ENCODE measurements around the gene BMPR2. TPM values are rescaled to one million over a fixed set of nuclear protein-coding genes. Genes with fewer than 3 reads are reported as not detected.

The BMPR2 gene
- total and polyA plus RNA-seq, 2 donors (not counting 1 experiment from before 2014, with no cell fraction given): 3.1 to 24.6 TPM

DNA sequence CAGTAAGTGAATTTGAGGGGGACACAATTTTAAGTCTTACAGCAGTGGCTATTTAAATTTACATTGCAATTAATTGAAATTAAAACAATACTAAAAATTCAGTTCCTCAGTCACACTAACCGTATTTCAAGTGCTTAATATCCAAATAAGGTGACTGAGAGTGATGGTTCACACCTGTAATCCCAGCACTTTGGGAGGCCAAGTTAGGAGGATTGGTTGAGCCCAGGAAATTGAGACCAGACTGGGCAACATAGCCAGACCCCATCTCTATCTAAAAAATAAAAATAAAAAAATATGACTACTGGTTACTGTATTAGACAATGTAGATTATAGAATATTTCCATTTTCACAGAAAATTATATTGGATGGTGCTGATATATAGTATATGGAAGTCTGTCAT, 79.0 kb downstream of the BMPR2 start:
- Mint-ChIP-seq H3K27ac (no peak overlapping the region), H3K27me3 (no peaks in the 10 kb centered on the region), H3K4me3 (no peak overlapping the region), H3K9me3 (ENCODE audit: insufficient read depth) (no peaks in the 10 kb centered on the region), H3K4me1 (peaks cover 4% of the 10 kb centered on the region)
- H3K27ac ChIP-seq (ENCODE audit: low read length in 2 of 2): no peak overlapping the region
- no peaks in the 10 kb centered on the region for H3K4me1 ChIP-seq (ENCODE audit: control insufficient read depth in 2 of 2, insufficient read depth in 2 of 2, low read length in 2 of 2)
- no peaks in the 10 kb centered on the region for H3K9me3 ChIP-seq (ENCODE audit: control extremely low read depth in 1 of 3, control insufficient read depth in 2 of 3, insufficient read depth in 1 of 3, low read length in 2 of 3)
- H3K9ac ChIP-seq (ENCODE audit: low read length): no peak overlapping the region
- CTCF ChIA-PET: no interaction called here
- POLR2A ChIA-PET: no interaction called here
- no peak for DNase-seq
- no peaks in the 10 kb centered on the region for H3K27me3 ChIP-seq (replicated peaks in 1 of 4; ENCODE audit: control extremely low read depth in 1 of 4, control insufficient read depth in 3 of 4, insufficient read depth in 4 of 4, low read length in 3 of 4)
- no peaks in the 10 kb centered on the region for H3K79me2 ChIP-seq (ENCODE audit: control insufficient read depth, insufficient read depth, low read length)
- TF ChIP-seq, protein P1, sequence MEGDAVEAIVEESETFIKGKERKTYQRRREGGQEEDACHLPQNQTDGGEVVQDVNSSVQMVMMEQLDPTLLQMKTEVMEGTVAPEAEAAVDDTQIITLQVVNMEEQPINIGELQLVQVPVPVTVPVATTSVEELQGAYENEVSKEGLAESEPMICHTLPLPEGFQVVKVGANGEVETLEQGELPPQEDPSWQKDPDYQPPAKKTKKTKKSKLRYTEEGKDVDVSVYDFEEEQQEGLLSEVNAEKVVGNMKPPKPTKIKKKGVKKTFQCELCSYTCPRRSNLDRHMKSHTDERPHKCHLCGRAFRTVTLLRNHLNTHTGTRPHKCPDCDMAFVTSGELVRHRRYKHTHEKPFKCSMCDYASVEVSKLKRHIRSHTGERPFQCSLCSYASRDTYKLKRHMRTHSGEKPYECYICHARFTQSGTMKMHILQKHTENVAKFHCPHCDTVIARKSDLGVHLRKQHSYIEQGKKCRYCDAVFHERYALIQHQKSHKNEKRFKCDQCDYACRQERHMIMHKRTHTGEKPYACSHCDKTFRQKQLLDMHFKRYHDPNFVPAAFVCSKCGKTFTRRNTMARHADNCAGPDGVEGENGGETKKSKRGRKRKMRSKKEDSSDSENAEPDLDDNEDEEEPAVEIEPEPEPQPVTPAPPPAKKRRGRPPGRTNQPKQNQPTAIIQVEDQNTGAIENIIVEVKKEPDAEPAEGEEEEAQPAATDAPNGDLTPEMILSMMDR (IDR thresholded peaks at IDR 0.05): no peak
- no peak for TF ChIP-seq EZH2 (IDR thresholded peaks at IDR 0.05; ENCODE audit: borderline replicate concordance, insufficient read depth, low read depth, low read length, poor library complexity, severe bottlenecking)
- no CpG with 5 or more reads among the region's 1 CpG for WGBS (ENCODE audit: insufficient coverage)
- H3K36me3 ChIP-seq (replicated peaks in 1 of 2; ENCODE audit: control extremely low read depth in 1 of 2, control insufficient read depth in 1 of 2, extremely low read depth in 1 of 2, insufficient read depth in 2 of 2, low read length in 1 of 2): no peaks in the 10 kb centered on the region
- no peak overlapping the region for H3K4me3 ChIP-seq (ENCODE audit: control extremely low read depth in 1 of 5, extremely low read depth in 1 of 5, insufficient read depth in 1 of 5, low read depth in 2 of 5, low read length in 4 of 5)
- intact Hi-C loops (cut with micrococcal nuclease): no loop called here
- ATAC-seq (ENCODE audit: low read depth): no peak
- no peak overlapping the region for H2AFZ ChIP-seq (ENCODE audit: insufficient read depth, low read depth, low read length, poor library complexity, severe bottlenecking)
- H4K20me1 ChIP-seq (ENCODE audit: control insufficient read depth, insufficient read depth, low read length, poor library complexity, severe bottlenecking): no peaks in the 10 kb centered on the region
- no peak overlapping the region for H3K4me2 ChIP-seq (replicated peaks; ENCODE audit: low read depth, low read length, poor library complexity, severe bottlenecking)

DNA sequence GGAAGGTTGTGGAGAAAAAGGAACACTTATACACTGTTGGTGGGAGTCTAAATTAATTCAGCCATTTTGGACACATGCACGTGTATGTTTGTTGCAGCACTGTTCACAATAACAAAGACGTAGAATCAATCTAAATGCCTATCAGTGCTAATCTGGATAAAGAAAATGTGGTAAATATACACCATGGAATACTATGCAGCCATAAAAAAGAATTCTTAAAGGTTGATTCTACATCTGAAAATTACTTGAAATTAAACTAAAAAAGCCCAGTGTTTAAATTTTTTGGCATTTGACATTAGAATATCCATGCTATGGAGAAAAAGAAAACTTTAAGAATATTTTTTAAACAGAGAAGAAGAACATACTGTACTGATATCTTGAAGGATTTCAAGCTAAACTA, 84.0 kb downstream of the BMPR2 start:
- Mint-ChIP-seq H3K27ac (no peak overlapping the region), H3K9me3 (ENCODE audit: insufficient read depth) (no peaks in the 10 kb centered on the region), H3K4me1 (no peaks in the 10 kb centered on the region), H3K27me3 (no peaks in the 10 kb centered on the region), H3K4me3 (no peak overlapping the region)
- WGBS (ENCODE audit: insufficient coverage): no CpG with 5 or more reads among the region's 2 CpGs
- Histone ChIP-seq H3K79me2 (ENCODE audit: control insufficient read depth, insufficient read depth, low read length) (no peaks in the 10 kb centered on the region), H3K9ac (ENCODE audit: low read length) (no peak overlapping the region), H3K27ac (ENCODE audit: low read length in 2 of 2) (no peak overlapping the region), H4K20me1 (ENCODE audit: control insufficient read depth, insufficient read depth, low read length, poor library complexity, severe bottlenecking) (no peaks in the 10 kb centered on the region), H3K36me3 (replicated peaks in 1 of 2; ENCODE audit: control extremely low read depth in 1 of 2, control insufficient read depth in 1 of 2, extremely low read depth in 1 of 2, insufficient read depth in 2 of 2, low read length in 1 of 2) (peaks cover 0 to 2% of the 10 kb centered on the region in 2 experiments), H2AFZ (ENCODE audit: insufficient read depth, low read depth, low read length, poor library complexity, severe bottlenecking) (no peak overlapping the region), H3K4me2 (replicated peaks; ENCODE audit: low read depth, low read length, poor library complexity, severe bottlenecking) (no peak overlapping the region), H3K4me1 (ENCODE audit: control insufficient read depth in 2 of 2, insufficient read depth in 2 of 2, low read length in 2 of 2) (no peaks in the 10 kb centered on the region), H3K9me3 (ENCODE audit: control extremely low read depth in 1 of 3, control insufficient read depth in 2 of 3, insufficient read depth in 1 of 3, low read length in 2 of 3) (no peaks in the 10 kb centered on the region), H3K27me3 (replicated peaks in 1 of 4; ENCODE audit: control extremely low read depth in 1 of 4, control insufficient read depth in 3 of 4, insufficient read depth in 4 of 4, low read length in 3 of 4) (no peaks in the 10 kb centered on the region), H3K4me3 (ENCODE audit: control extremely low read depth in 1 of 5, extremely low read depth in 1 of 5, insufficient read depth in 1 of 5, low read depth in 2 of 5, low read length in 4 of 5) (no peak overlapping the region)
- no peak for TF ChIP-seq EZH2 (IDR thresholded peaks at IDR 0.05; ENCODE audit: borderline replicate concordance, insufficient read depth, low read depth, low read length, poor library complexity, severe bottlenecking)
- TF ChIP-seq, protein P1 (IDR thresholded peaks at IDR 0.05): no peak
- ChIA-PET POLR2A (no interaction called here), CTCF (no interaction called here)
- ATAC-seq (ENCODE audit: low read depth) (no peak), DNase-seq (no peak)
- intact Hi-C loops (cut with micrococcal nuclease): no loop called here
